ENCODE data around the gene ABCA7.

Gene ABCA7

DNA sequence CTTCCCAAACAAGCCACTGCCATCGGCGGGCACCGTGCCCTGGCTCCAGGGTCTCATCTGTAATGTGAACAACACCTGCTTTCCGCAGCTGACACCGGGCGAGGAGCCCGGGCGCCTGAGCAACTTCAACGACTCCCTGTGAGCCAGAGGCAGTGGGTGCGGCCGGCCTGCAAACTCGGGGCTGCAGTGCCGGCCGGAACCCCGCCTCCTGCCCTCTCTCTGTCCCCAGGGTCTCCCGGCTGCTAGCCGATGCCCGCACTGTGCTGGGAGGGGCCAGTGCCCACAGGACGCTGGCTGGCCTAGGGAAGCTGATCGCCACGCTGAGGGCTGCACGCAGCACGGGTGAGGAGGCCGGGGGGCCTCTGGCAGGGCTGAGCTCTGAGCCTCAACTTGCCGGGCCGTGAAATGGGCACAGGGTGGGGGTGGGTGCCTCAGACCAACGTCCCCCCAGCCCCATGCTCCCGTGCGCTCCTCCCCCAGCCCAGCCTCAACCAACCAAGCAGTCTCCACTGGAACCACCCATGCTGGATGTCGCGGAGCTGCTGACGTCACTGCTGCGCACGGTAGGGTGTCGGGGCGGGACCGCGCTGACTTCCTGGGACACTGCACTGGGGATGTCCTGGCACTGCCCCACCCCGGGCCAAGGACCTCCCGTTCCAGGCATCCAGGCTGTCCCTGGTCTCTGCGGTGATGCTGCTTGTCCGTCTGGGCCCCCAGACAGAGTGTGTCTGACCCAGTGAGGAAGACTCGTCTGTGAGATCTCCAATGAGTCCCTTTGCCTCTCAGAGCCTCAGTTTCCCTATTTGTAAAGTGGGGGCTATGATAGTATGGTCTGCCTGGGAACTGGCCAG lies 2.2 kb downstream of the ABCA7 start:
- no peak for DNase-seq

DNA sequence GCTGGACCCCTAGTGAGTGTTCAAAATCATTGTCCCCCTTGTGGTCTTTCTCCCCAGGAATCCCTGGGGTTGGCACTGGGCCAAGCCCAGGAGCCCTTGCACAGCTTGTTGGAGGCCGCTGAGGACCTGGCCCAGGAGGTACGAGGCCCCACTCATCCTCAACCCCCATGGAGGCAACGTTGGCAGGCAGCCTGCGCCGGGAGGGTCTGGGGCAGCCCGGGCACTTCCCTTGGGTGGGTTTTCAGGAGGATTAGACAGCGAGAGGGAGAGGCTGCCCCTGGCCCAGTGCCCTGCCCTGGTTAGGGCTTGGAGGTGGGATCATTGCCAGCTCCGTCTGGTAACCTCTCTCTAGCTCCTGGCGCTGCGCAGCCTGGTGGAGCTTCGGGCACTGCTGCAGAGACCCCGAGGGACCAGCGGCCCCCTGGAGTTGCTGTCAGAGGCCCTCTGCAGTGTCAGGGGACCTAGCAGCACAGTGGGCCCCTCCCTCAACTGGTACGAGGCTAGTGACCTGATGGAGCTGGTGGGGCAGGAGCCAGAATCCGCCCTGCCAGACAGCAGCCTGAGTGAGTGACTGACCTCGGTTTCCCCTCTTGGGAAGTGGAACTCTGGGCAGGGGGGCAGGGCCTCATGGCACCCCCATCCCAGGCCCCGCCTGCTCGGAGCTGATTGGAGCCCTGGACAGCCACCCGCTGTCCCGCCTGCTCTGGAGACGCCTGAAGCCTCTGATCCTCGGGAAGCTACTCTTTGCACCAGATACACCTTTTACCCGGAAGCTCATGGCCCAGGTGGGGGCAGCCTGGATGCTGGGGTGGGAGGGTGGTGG lies 3.0 kb downstream of the ABCA7 start:
- no peak for DNase-seq

- peak; percentile 76 for DNase-seq
Observed at GRCh38 chr19:1045247-1045603, 5.3 kb downstream of the ABCA7 start.

DNA sequence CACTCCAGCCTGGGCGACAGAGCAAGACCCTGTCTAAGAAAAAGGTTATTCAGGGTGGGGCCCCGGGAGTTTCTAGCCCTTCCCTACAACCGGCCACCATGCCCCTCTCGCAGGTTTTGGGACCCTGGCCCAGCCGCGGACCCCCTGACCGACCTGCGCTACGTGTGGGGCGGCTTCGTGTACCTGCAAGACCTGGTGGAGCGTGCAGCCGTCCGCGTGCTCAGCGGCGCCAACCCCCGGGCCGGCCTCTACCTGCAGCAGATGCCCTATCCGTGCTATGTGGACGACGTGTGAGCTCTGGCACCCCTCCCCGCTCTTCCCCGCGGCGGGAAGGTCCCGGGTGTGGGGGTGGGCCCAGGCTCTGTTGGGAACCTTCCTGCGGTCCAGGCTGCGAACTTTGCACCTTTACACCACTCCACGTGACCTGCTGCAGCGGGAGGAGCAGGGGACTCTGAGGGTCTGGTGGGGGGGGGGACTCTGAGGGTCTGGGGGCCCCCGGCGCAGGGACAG lies 6.3 kb downstream of the ABCA7 start:
- no peak for DNase-seq

DNA sequence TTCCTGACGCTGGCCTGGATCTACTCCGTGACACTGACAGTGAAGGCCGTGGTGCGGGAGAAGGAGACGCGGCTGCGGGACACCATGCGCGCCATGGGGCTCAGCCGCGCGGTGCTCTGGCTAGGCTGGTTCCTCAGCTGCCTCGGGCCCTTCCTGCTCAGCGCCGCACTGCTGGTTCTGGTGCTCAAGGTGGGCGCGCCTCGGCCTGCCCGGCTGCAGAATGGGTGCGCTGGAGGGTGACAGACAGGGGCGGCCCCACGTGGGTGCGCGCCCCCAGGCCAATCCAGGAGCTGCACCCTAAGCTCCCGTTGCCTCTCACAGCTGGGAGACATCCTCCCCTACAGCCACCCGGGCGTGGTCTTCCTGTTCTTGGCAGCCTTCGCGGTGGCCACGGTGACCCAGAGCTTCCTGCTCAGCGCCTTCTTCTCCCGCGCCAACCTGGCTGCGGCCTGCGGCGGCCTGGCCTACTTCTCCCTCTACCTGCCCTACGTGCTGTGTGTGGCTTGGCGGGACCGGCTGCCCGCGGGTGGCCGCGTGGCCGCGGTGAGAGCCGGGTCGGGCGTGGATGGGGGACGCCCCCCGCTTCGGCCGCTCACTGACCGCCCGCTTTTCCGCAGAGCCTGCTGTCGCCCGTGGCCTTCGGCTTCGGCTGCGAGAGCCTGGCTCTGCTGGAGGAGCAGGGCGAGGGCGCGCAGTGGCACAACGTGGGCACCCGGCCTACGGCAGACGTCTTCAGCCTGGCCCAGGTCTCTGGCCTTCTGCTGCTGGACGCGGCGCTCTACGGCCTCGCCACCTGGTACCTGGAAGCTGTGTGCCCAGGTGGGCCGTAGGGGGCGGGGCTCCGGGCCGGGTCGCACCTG lies 7.2 kb downstream of the ABCA7 start:
- no peak for DNase-seq

- no peak for DNase-seq
Observed at GRCh38 chr19:1047696-1048147, 7.8 kb downstream of the ABCA7 start.

DNA sequence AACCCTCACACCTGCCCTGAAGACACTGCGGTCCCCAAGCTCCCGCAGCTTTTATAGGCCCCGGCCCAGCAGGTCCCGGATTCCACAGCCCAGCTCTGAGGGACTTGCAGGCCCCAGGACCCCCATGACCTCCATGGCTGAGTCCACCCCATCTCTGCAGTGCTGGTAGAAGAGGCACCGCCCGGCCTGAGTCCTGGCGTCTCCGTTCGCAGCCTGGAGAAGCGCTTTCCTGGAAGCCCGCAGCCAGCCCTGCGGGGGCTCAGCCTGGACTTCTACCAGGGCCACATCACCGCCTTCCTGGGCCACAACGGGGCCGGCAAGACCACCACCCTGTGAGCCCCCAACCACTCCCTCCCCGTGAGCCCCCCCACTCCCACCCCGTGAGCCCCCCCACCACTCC lies 9.2 kb downstream of the ABCA7 start:
- no peak for DNase-seq

DNA sequence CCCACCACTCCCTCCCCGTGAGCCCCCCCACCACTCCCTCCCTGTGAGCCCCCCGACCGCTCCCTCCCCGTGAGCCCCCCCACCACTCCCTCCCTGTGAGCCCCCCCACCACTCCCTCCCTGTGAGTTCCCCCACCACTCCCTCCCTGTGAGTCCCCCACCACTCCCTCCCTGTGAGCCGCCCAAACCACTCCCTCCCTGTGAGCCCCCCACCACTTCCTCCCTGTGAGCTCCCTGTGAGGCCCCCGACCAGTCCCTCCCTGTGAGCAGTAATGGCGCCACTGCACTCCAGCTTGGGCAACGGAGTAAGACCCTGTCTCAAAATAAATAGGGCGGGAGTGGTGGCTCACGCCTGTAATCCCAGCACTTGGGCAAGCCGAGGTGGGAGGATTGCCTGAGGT lies 9.9 kb downstream of the ABCA7 start:
- no peak for DNase-seq

DNA sequence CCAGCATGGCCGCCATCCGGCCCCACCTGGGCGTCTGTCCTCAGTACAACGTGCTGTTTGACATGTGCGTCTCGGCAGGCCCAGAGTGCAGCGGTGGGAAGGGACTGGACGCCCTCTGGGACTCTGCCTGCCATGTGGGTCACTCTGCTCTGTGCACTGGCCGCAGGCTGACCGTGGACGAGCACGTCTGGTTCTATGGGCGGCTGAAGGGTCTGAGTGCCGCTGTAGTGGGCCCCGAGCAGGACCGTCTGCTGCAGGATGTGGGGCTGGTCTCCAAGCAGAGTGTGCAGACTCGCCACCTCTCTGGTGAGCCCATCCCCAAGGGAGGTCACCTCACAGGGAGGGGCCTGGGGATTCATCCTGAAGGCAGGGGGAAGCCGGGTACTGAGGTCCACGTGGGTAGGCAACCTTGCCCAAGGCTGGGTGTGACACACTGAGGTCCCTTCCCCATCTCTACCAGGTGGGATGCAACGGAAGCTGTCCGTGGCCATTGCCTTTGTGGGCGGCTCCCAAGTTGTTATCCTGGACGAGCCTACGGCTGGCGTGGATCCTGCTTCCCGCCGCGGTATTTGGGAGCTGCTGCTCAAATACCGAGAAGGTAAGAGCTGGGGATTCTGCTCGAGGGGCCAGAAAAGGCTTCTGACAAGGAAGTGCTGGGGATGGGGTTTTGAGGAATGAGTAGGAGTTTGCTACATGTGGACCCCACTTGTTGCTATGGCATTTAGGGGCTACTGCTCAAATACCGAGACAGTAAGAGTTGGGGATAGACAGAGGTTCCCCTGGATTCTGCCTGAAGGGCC lies 11.3 kb downstream of the ABCA7 start:
- no peak for DNase-seq

GRCh38 chr19:1051791-1052190 lies 11.9 kb downstream of the ABCA7 start:
- DNase-seq, result no peak

DNA sequence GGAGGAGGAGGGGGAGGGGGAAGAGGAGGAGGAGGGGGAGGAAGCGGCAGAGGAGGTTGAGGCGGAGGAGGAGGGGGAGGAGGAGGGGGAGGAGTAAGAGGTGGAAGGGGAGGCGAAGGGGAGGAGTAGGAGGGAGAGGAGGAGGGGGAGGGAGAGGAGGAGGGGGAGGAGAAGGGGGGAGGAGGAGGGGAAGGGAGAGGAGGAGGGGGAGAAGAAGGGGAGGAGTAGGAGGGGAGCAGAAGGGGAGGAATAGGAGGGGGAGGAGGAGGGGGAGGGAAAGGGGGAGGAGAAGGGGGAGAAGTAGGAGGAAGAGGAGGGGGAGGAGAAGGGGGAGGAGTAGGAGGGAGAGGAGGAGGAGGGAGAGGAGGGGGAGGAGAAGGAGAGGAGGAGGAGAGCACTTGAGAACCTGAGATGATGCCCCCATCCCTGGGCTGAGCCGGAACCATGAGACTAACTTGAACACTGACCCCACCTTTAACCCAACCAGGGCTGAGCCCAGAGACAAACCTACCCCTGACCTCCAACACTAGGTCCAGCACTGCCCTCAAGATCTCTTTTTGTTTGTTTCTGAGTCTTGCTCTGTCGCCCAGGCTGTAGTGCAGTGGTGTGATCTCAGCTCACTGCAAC lies 12.6 kb downstream of the ABCA7 start:
- DNase-seq, result no peak

DNA sequence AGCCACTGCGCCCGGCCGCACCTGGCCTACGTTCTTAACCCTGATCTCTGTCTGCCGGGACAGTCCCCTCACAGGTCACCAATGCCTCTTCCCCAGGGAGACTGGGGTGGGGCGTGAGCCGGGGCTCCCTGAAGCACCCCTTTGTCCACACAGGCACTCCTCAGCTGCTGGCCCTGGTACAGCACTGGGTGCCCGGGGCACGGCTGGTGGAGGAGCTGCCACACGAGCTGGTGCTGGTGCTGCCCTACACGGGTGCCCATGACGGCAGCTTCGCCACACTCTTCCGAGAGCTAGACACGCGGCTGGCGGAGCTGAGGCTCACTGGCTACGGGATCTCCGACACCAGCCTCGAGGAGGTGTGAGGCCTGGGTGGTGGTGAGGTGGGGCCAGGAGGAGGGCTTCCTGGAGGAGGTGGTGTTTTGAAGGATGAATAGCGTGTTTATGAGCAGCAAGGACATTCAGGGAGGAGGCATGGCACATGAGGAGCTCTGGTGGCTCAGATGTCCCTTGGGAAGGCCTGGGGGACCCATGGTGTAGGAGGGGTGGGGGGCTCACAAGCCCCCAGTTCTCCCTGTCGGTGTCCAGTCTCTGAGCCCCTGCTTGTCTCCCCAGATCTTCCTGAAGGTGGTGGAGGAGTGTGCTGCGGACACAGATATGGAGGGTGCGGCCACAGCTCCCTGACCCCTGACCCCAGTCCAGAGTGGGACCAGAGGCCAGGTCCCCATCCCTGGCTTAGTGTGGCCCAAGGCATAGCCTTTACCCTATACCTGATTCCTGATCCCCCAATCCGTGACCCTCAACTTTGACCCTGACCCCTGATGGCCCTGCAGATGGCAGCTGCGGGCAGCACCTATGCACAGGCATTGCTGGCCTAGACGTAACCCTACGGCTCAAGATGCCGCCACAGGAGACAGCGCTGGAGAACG lies 13.5 kb downstream of the ABCA7 start:
- DNase-seq, result no peak

- DNase-seq, result no peak
Observed at GRCh38 chr19:1054102-1055027, 14.5 kb downstream of the ABCA7 start.

DNA sequence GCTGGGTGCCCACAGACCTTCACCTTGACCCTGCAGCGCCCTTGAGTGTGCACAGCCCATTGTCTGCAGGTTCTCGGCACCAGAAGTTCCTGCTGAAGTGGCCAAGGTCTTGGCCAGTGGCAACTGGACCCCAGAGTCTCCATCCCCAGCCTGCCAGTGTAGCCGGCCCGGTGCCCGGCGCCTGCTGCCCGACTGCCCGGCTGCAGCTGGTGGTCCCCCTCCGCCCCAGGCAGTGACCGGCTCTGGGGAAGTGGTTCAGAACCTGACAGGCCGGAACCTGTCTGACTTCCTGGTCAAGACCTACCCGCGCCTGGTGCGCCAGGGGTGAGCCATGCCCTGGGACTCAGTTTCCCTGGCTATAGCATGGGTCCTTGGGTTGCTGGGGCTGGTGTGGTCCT lies 15.1 kb downstream of the ABCA7 start:
- no peak for DNase-seq

DNA sequence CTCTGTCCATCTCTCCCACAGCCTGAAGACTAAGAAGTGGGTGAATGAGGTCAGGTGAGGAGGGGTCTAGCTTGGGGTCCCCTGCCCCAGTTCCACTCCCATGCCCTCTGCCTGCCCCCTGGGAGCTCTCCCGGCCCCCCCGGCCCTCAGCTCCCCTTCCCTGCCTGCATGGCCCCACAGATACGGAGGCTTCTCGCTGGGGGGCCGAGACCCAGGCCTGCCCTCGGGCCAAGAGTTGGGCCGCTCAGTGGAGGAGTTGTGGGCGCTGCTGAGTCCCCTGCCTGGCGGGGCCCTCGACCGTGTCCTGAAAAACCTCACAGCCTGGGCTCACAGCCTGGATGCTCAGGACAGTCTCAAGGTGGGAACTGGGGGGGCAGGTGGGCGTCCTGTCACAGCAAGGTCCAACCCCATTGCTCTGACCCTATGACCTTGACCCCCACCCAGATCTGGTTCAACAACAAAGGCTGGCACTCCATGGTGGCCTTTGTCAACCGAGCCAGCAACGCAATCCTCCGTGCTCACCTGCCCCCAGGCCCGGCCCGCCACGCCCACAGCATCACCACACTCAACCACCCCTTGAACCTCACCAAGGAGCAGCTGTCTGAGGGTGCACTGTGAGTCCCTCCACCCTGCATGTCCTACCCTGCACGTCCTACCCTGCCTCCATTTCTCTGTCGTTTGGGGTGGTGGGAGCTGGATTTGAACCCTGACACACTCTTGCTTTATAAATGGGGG lies 16.1 kb downstream of the ABCA7 start:
- DNase-seq, result no peak

GRCh38 chr19:1057176-1057855 lies 17.4 kb downstream of the ABCA7 start:
- peak; percentile 63 for DNase-seq

DNA sequence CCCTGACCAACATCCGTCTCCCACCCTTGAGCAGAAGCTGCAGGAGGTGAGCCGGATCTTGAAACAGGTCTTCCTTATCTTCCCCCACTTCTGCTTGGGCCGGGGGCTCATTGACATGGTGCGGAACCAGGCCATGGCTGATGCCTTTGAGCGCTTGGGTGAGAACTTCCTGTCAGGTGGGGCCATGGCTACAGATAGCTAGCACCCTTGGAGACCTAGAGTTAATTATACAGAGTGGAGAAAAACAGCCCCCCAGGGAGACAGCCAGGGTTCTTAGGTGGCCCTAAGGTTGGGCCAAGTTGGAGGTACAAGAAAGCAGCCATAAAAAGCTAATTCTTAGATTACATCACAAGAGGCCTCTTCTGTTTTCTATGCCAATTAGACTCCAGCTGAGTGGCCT lies 18.2 kb downstream of the ABCA7 start:
- no peak for DNase-seq

- DNase-seq, result no peak
Observed at GRCh38 chr19:1060689-1061088, 20.8 kb downstream of the ABCA7 start.
